H1 (cell line): ENCODE measurements around the gene SLC43A2. TPM values are rescaled to one million over a fixed set of nuclear protein-coding genes. Genes with fewer than 3 reads are reported as not detected.
A peak's percentile ranks its signal among the peaks of the same experiment; 100 is the strongest.

ENCODE experiments used
- CTCF ChIA-PET: fragments of 300-600 bp; sonication (Branson Sonifier 250); formaldehyde crosslinking; loops from one replicate; lab custom pipeline; 2021; ENCODE audit not compliant: partially characterized antibody; lab: Charles Lee
- POLR2A ChIA-PET: fragments of 300-600 bp; sonication (Branson Sonifier 250); formaldehyde crosslinking; loops from one replicate; lab custom pipeline; 2021; ENCODE audit warnings: inconsistent platforms; ENCODE audit not compliant: partially characterized antibody; lab: Charles Lee
- DNase-seq, 2 experiments: peaks; one replicate each; pipeline versions ENCODE4 v3.0.0 to v3.0.0-alpha.2; 2010 to 2022; ENCODE audit warnings: low spot score in 2 of 2, low read depth in 1 of 2, mixed read lengths in 1 of 2
- FAIRE-seq: peaks from 2 replicates; lab custom pipeline; 2011; peaks lifted over from hg19 to GRCh38; lab: Jason Lieb, UNC
- H2AFZ ChIP-seq: 2 replicates; pipeline ENCODE4 v1.8.1; 2012; ENCODE audit warnings: low read length, inconsistent platforms
- H2AK5ac ChIP-seq: 2 replicates; pipeline ENCODE4 v1.6.1; 2013; ENCODE audit warnings: low read depth, low read length
- H2BK120ac ChIP-seq: replicated peaks from 2 replicates; pipeline ENCODE3; 2013; ENCODE audit warnings: low read depth, low read length, inconsistent platforms
- H2BK12ac ChIP-seq: 2 replicates; pipeline ENCODE4 v1.6.1; 2013; ENCODE audit warnings: low read depth, low read length
- H2BK15ac ChIP-seq: 2 replicates; pipeline ENCODE4 v1.6.1; 2013; ENCODE audit warnings: low read length
- H2BK20ac ChIP-seq: 2 replicates; pipeline ENCODE4 v1.6.1; 2013; ENCODE audit warnings: low read length
- H2BK5ac ChIP-seq: 2 replicates; pipeline ENCODE4 v1.6.1; 2013; ENCODE audit warnings: low read depth, low read length
- H3K14ac ChIP-seq: 2 replicates; pipeline ENCODE4 v1.6.1; 2013; ENCODE audit warnings: inconsistent platforms; ENCODE audit not compliant: insufficient read length
- H3K18ac ChIP-seq: 2 replicates; pipeline ENCODE4 v1.6.1; 2013; ENCODE audit warnings: low read length; ENCODE audit errors: extremely low read depth
- H3K23ac ChIP-seq: 2 replicates; pipeline ENCODE4 v1.6.1; 2013; ENCODE audit warnings: inconsistent platforms; ENCODE audit not compliant: insufficient read length
- H3K23me2 ChIP-seq: 2 replicates; pipeline ENCODE4 v1.6.1; 2013; ENCODE audit warnings: low read depth, low read length
- H3K27ac ChIP-seq: 2 replicates; pipeline ENCODE4 v1.6.1; 2011; ENCODE audit warnings: low read depth, low read length, inconsistent platforms
- H3K27me3 ChIP-seq, 4 experiments: replicated peaks in 1 of 4; 1 replicate in 1 of 4; 2 replicates in 3 of 4; pipeline versions ENCODE4 v1.6.1 to v1.8.1; 2011 to 2013; ENCODE audit warnings: low read length in 3 of 4, mild to moderate bottlenecking in 3 of 4, inconsistent platforms in 2 of 4, mixed read lengths in 2 of 4, moderate library complexity in 1 of 4; ENCODE audit not compliant: control insufficient read depth in 3 of 4, insufficient read depth in 3 of 4; ENCODE audit errors: extremely low read depth in 1 of 4
- H3K36me3 ChIP-seq, 4 experiments: 2 replicates each; pipeline versions ENCODE4 v1.6.1 to v1.8.1; 2011 to 2013; ENCODE audit warnings: mild to moderate bottlenecking in 4 of 4, low read length in 3 of 4, moderate library complexity in 2 of 4, control low read depth in 1 of 4, inconsistent platforms in 1 of 4; ENCODE audit not compliant: insufficient read depth in 4 of 4, control insufficient read depth in 2 of 4
- H3K4ac ChIP-seq: replicated peaks from 2 replicates; pipeline ENCODE3; 2013; ENCODE audit warnings: low read length, low read depth, mixed read lengths, inconsistent platforms; ENCODE audit not compliant: insufficient read length
- H3K4me1 ChIP-seq, 4 experiments: replicated peaks in 1 of 4; 1 replicate in 1 of 4; 2 replicates in 3 of 4; pipeline versions ENCODE4 v1.6.1 to v1.8.1; 2011 to 2013; ENCODE audit warnings: low read length in 3 of 4, inconsistent platforms in 2 of 4, mixed read lengths in 1 of 4; ENCODE audit not compliant: insufficient read depth in 4 of 4, control insufficient read depth in 3 of 4
- H3K4me2 ChIP-seq, 2 experiments: 2 replicates each; pipeline versions ENCODE4 v1.6.1 to v1.8.1; 2011 to 2013; ENCODE audit warnings: low read depth in 2 of 2, low read length in 2 of 2, control low read depth in 1 of 2, inconsistent platforms in 1 of 2, mild to moderate bottlenecking in 1 of 2; ENCODE audit not compliant: insufficient read depth in 1 of 2
- H3K4me3 ChIP-seq, 4 experiments: fragments of 200-600, 300-600 bp in 1 of 4; sonication (generic), shearing (Covaris generic), sonication (Bioruptor Twin) in 1 of 4; 2 replicates each; pipeline versions ENCODE4 v1.5.1 to v1.8.1; 2011 to 2016; ENCODE audit warnings: low read length in 4 of 4, low read depth in 3 of 4, control low read depth in 2 of 4, inconsistent platforms in 2 of 4, mild to moderate bottlenecking in 2 of 4, mixed read lengths in 1 of 4, moderate library complexity in 1 of 4; ENCODE audit not compliant: insufficient read depth in 2 of 4; ENCODE audit errors: extremely low read depth in 1 of 4
- H3K56ac ChIP-seq: replicated peaks from 2 replicates; pipeline ENCODE3; 2013; ENCODE audit warnings: low read depth, mild to moderate bottlenecking, mixed read lengths, low read length, inconsistent platforms; ENCODE audit not compliant: insufficient read length
- H3K79me1 ChIP-seq: 2 replicates; pipeline ENCODE4 v1.6.1; 2013; ENCODE audit warnings: low read depth, low read length, control low read depth
- H3K79me2 ChIP-seq, 2 experiments: 2 replicates each; pipeline versions ENCODE4 v1.6.1 to v1.8.1; 2012 to 2013; ENCODE audit warnings: low read length in 2 of 2, mild to moderate bottlenecking in 2 of 2, inconsistent platforms in 1 of 2; ENCODE audit not compliant: insufficient read depth in 2 of 2, control insufficient read depth in 1 of 2
- H3K9ac ChIP-seq, 4 experiments: replicated peaks in 1 of 4; 1 replicate in 1 of 4; 2 replicates in 3 of 4; pipeline versions ENCODE4 v1.6.1 to v1.8.1; 2011 to 2013; ENCODE audit warnings: low read depth in 3 of 4, low read length in 3 of 4, control low read depth in 2 of 4, mild to moderate bottlenecking in 2 of 4, moderate library complexity in 2 of 4, inconsistent platforms in 1 of 4; ENCODE audit errors: extremely low read depth in 1 of 4
- H3K9me3 ChIP-seq, 2 experiments: 2 replicates each; pipeline versions ENCODE4 v1.6.1 to v1.8.1; 2012 to 2013; ENCODE audit warnings: mild to moderate bottlenecking in 2 of 2, moderate library complexity in 2 of 2, control low read depth in 1 of 2, inconsistent platforms in 1 of 2, low read depth in 1 of 2, low read length in 1 of 2, mixed read lengths in 1 of 2; ENCODE audit not compliant: insufficient read depth in 2 of 2
- H4K20me1 ChIP-seq, 2 experiments: replicated peaks in 1 of 2; 2 replicates each; pipeline versions ENCODE3 to v1.8.1; 2011 to 2013; ENCODE audit warnings: inconsistent platforms in 2 of 2, low read length in 2 of 2, mild to moderate bottlenecking in 1 of 2; ENCODE audit not compliant: insufficient read depth in 2 of 2, control insufficient read depth in 1 of 2
- H4K5ac ChIP-seq: 2 replicates; pipeline ENCODE4 v1.6.1; 2013; ENCODE audit warnings: low read length, low read depth, mixed read lengths, inconsistent platforms; ENCODE audit not compliant: insufficient read length
- H4K8ac ChIP-seq: 2 replicates; pipeline ENCODE4 v1.8.0; 2013; ENCODE audit warnings: mild to moderate bottlenecking, moderate library complexity, low read length, inconsistent platforms; ENCODE audit not compliant: insufficient read depth; ENCODE audit errors: extremely low read depth
- H4K91ac ChIP-seq: replicated peaks from 2 replicates; pipeline ENCODE3; 2013; ENCODE audit warnings: low read length, mixed read lengths, inconsistent platforms; ENCODE audit not compliant: insufficient read length
- HDAC6 ChIP-seq: IDR thresholded peaks from one replicate; pipeline ENCODE4 v1.7.1; 2012; ENCODE audit warnings: low read depth, mild to moderate bottlenecking, inconsistent platforms, low read length, moderate library complexity
- KDM4A ChIP-seq: IDR thresholded peaks from one replicate; pipeline ENCODE4 v1.7.1; 2012; ENCODE audit warnings: low read depth, mild to moderate bottlenecking, moderate library complexity, low read length, inconsistent platforms; ENCODE audit not compliant: severe bottlenecking
- SRF ChIP-seq: IDR thresholded peaks from 2 replicates; pipeline ENCODE4 v1.6.1; 2011; ENCODE audit warnings: mild to moderate bottlenecking, low read depth, low read length, moderate library complexity
- SUZ12 ChIP-seq: fragments of 200-600 bp; sonication (generic); IDR thresholded peaks from 2 replicates; pipeline ENCODE4 v1.6.1; 2012; ENCODE audit warnings: mild to moderate bottlenecking, inconsistent platforms, low read length, moderate library complexity, mixed read lengths
- WGBS, 2 experiments: shearing (Covaris generic) in 1 of 2; methylation state at CpG; one replicate each; pipeline versions ENCODE4 v1.1.6 to v1.1.7; 2013 to 2015; ENCODE audit warnings: low lambda C conversion rate in 2 of 2, mixed read lengths in 2 of 2, inconsistent platforms in 1 of 2, low coverage in 1 of 2, missing lambda C conversion rate in 1 of 2; ENCODE audit not compliant: insufficient replicate concordance in 2 of 2, insufficient coverage in 1 of 2, insufficient read length in 1 of 2; ENCODE audit errors: extremely low coverage in 1 of 2, missing lambda C conversion rate in 1 of 2; 5-methylcytosine and 5-hydroxymethylcytosine counted together
- polyA plus RNA-seq, 7 experiments: library from polyadenylated mRNA; depleted of rRNA in 3 of 7; stranded (reverse) in 5 of 7; unstranded in 2 of 7; fragments of >200 nt in 5 of 7; fragments of 200-250 nt in 2 of 7; gene quantifications; 1 replicate in 5 of 7; 2 replicates in 1 of 7; 4 replicates in 1 of 7; pipeline versions ENCODE4 v1.2.1 to v1.2.3, GENCODE V29; 2011 to 2013; ENCODE audit warnings: missing spikeins in 2 of 7, mixed read lengths in 2 of 7
- total RNA-seq: library from RNA; stranded (reverse); fragmentation: NEBNext Ultra II Directional; extraction: Animal tissue kit (Norgen Biotek cat#: 25700); gene quantifications from 2 replicates; pipeline ENCODE4 v1.2.1, GENCODE V29; 2021

Gene SLC43A2
- total and polyA plus RNA-seq, 2 of the 8 experiments (the other 6 are each of a cell fraction or from before 2014, with no cell fraction given), result 6.6 to 10.5 TPM

- no peak overlapping the region for H3K4ac ChIP-seq
- H2AFZ ChIP-seq, result no peak overlapping the region
- FAIRE-seq (no peak), DNase-seq (no peak)
- 0 out of 2 replicates have a peak overlapping the region, but pooled peaks have one; percentile 16 for H2BK5ac ChIP-seq
- peak overlapping the region; percentile 60; the same call in 1 of the 2 replicates for H2BK12ac ChIP-seq
- peak overlapping the region; percentile 70 to 92; a peak in 3 of 4 replicates for H3K4me2 ChIP-seq
- H3K9me3 ChIP-seq, result no peaks in the 10 kb centered on the region
- H3K9ac ChIP-seq, result no peak overlapping the region
- peak overlapping the region; percentile 40; the same call in 1 of the 2 replicates for H2BK20ac ChIP-seq
- POLR2A ChIA-PET, result interaction anchor here (1.7 to 6.5 kb wide), 4 partner anchors 16 to 69 kb away, joined by 4 to 65 read pairs (median 8); partner anchors contain the start of gene SLC43A2
- H2BK15ac ChIP-seq, result peak overlapping the region; percentile 81
- H3K4me1 ChIP-seq, result peaks cover 0 to 39% (median 25%) of the 10 kb centered on the region in 4 experiments; a peak in 6 of 7 replicates
- H2BK120ac ChIP-seq, result no peak overlapping the region
- peak overlapping the region; percentile 84; the same call in 1 of the 2 replicates for H2AK5ac ChIP-seq
- H3K27ac ChIP-seq, result no peak overlapping the region
- H3K4me3 ChIP-seq, result peak overlapping the region in 1 of 4 experiments; percentile 71; a peak in 2 of 8 replicates
- CTCF ChIA-PET, result interaction anchor here (0.6 to 2.6 kb wide), 16 partner anchors 11 to 584 kb away, joined by 3 to 18 read pairs (median 5); partner anchors contain the start of gene MYO1C
- peaks cover 12% of the 10 kb centered on the region; the same call in 1 of the 2 replicates for H3K23me2 ChIP-seq
- TF ChIP-seq SUZ12 (no peak), HDAC6 (no peak), SRF (no peak), KDM4A (no peak)
- H3K56ac ChIP-seq, result no peak overlapping the region
- peak overlapping the region; percentile 24; the same call in 1 of the 2 replicates for H3K18ac ChIP-seq
- peaks cover 0 to 19% (median 8%) of the 10 kb centered on the region in 4 experiments; a peak in 5 of 7 replicates for H3K27me3 ChIP-seq
- peaks cover 14 to 23% (median 21%) of the 10 kb centered on the region in 4 experiments for H3K36me3 ChIP-seq
- no peak overlapping the region for H4K8ac ChIP-seq
- peak overlapping the region; percentile 54 for H4K91ac ChIP-seq
- no peak overlapping the region for H3K23ac ChIP-seq
- no peak overlapping the region for H3K14ac ChIP-seq
- 83% methylated on average over 11 of the region's 11 CpGs; no CpG with 5 or more reads in 1 of the 2 experiments for WGBS, 2 experiments
- H3K79me2 ChIP-seq, result no peaks in the 10 kb centered on the region
- peaks cover 9 to 20% of the 10 kb centered on the region in 2 experiments for H4K20me1 ChIP-seq
- H4K5ac ChIP-seq, result no peak overlapping the region
- H3K79me1 ChIP-seq, result no peaks in the 10 kb centered on the region
Observed at GRCh38 chr17:1647802-1648171, 19.2 kb upstream of the SLC43A2 start.
